Pancreas (tissue), 10 donors: ENCODE data around the gene KCNF1. TPM values are rescaled to one million over a fixed set of nuclear protein-coding genes. Genes with fewer than 3 reads are reported as not detected.

ENCODE experiments used
- ATAC-seq, 4 donors: fragments of 200-7000 bp; cut with Tn5 transposase; one replicate each; pipeline versions ENCODE4 v1.8.0 to v1.9.1; 2020; ENCODE audit warnings: mild to moderate bottlenecking in 4 of 4, moderate library complexity in 4 of 4
- DNase-seq, 6 donors: peaks; one replicate each; pipeline ENCODE4 v3.0.0-alpha.2; 2020
- FAIRE-seq: peaks from 2 replicates; lab custom pipeline; 2012; peaks lifted over from hg19 to GRCh38; lab: Jason Lieb, UNC
- H3K27ac ChIP-seq, 4 donors: fragments of 200-600 bp; sonication (generic); 1 replicate in 3 of 4; 2 replicates in 1 of 4; pipeline versions ENCODE4 v1.5.0 to v1.8.0; 2020
- H3K27me3 ChIP-seq, 4 donors: fragments of 200-600 bp; one replicate each; pipeline ENCODE4 v1.8.0; 2021
- H3K36me3 ChIP-seq, 3 donors: fragments of 200-600 bp; sonication (generic) in 1 of 3; one replicate each; pipeline versions ENCODE4 v1.5.0 to v1.8.0; 2020 to 2021
- H3K4me1 ChIP-seq, 3 donors: fragments of 200-600 bp; one replicate each; pipeline ENCODE4 v1.8.0; 2021
- H3K4me3 ChIP-seq, 4 donors: fragments of 200-600 bp; sonication (generic) in 2 of 4; one replicate each; pipeline versions ENCODE4 v1.5.0 to v1.8.0; 2020 to 2021
- H3K9me3 ChIP-seq, 4 donors: fragments of 200-600 bp; one replicate each; pipeline ENCODE4 v1.8.0; 2021
- CTCF ChIP-seq, 4 donors: fragments of 200-600 bp; sonication (generic) in 3 of 4; IDR thresholded peaks; one replicate each; pipeline versions ENCODE4 v1.5.0 to v1.8.0; 2021; ENCODE audit warnings: antibody characterized with exemption in 4 of 4
- WGBS, 2 donors: extraction: QIAGEN DNeasy Blood & Tissue Kit; methylation state at CpG; one replicate each; pipeline ENCODE4 v1.1.7; 2013; 5-methylcytosine and 5-hydroxymethylcytosine counted together
- intact Hi-C, 3 donors: fragments of 100-400 bp; cut with DNase I; formaldehyde crosslinking; loops; one replicate each; pipeline versions ENCODE4 v1.11.1 to v1.14.2; 2022
- polyA plus RNA-seq, 2 donors: library from polyadenylated mRNA; stranded (reverse); fragments of 200-250 nt; gene quantifications; one replicate each; pipeline ENCODE4 v1.2.3, GENCODE V29; 2013
- total RNA-seq, 6 donors: library from RNA; stranded (reverse); fragmentation: NEBNext Ultra II Directional in 4 of 6; extraction: Animal tissue kit (Norgen Biotek cat#: 25700) in 4 of 6; gene quantifications; one replicate each; pipeline versions ENCODE4 v1.2.1 to v1.2.4, GENCODE V29; 2021 to 2023
- donor health status: healthy with polysubstance abuse.
- donor health status: DM: no; HTN: no; CAD: no; lungs with moderate emphysema.
- donor health status: DM: no; HTN: no; CAD: no.
- donor health status: control.
- donor health status: control.
- donor health status: Bipolar disorder and iron deficiency.
- donor health status: DM: yes; HTN: yes; CAD: no.
- donor health status: DM: no; HTN: no; CAD: no.
- donor health status: DM: no; HTN: no; CAD: no.
- donor health status: DM: yes; HTN: yes; CAD: no.

The KCNF1 gene
- total and polyA plus RNA-seq, 8 donors = 0.08 to 15.8 (median 0.52) TPM

GRCh38 chr2:10876963-10877362, 34.8 kb upstream of the KCNF1 start:
- FAIRE-seq (no peak), ATAC-seq (no peak), DNase-seq (no peak)
- WGBS, 2 donors = 71 to 78% methylated on average over 2 of the region's 2 CpGs
- no peak overlapping the region for H3K27ac ChIP-seq
- H3K4me1 ChIP-seq = no peaks in the 10 kb centered on the region
- H3K36me3 ChIP-seq = no peaks in the 10 kb centered on the region
- intact Hi-C loops = no loop called here
- TF ChIP-seq CTCF (IDR thresholded peaks at IDR 0.05) = no peak
- no peaks in the 10 kb centered on the region for H3K27me3 ChIP-seq
- no peaks in the 10 kb centered on the region for H3K9me3 ChIP-seq
- H3K4me3 ChIP-seq = no peak overlapping the region

GRCh38 chr2:10877651-10878111, 34.1 kb upstream of the KCNF1 start:
- ATAC-seq (peak in 2 of 4 donors; percentile 17 to 35), FAIRE-seq (no peak), DNase-seq (no peak)
- no peaks in the 10 kb centered on the region for H3K4me1 ChIP-seq
- H3K36me3 ChIP-seq = no peaks in the 10 kb centered on the region
- intact Hi-C loops = no loop called here
- no peak overlapping the region for H3K4me3 ChIP-seq
- H3K9me3 ChIP-seq = no peaks in the 10 kb centered on the region
- WGBS, 2 donors = 43 to 51% methylated on average over 11 of the region's 11 CpGs
- no peak overlapping the region for H3K27ac ChIP-seq
- no peak for TF ChIP-seq CTCF (IDR thresholded peaks at IDR 0.05)
- H3K27me3 ChIP-seq = no peaks in the 10 kb centered on the region

- WGBS, 2 donors = 84 to 86% methylated on average over 12 of the region's 12 CpGs
- peaks cover 0 to 1% (median 0%) of the 10 kb centered on the region in 3 donors for H3K4me1 ChIP-seq
- DNase-seq = no peak
- H3K9me3 ChIP-seq = no peaks in the 10 kb centered on the region
- no peak for FAIRE-seq
- intact Hi-C loops = no loop called here
- TF ChIP-seq CTCF (IDR thresholded peaks at IDR 0.05) = no peak
- no peaks in the 10 kb centered on the region for H3K27me3 ChIP-seq
- no peak overlapping the region for H3K4me3 ChIP-seq
- no peak overlapping the region for H3K27ac ChIP-seq
- H3K36me3 ChIP-seq = no peaks in the 10 kb centered on the region
- no peak for ATAC-seq
Observed at GRCh38 chr2:10878268-10878915, 33.3 kb upstream of the KCNF1 start.

GRCh38 chr2:10879159-10879558, 32.6 kb upstream of the KCNF1 start:
- Histone ChIP-seq H3K4me1 (peaks cover 0 to 6% (median 3%) of the 10 kb centered on the region in 3 donors), H3K27me3 (no peaks in the 10 kb centered on the region), H3K36me3 (no peaks in the 10 kb centered on the region), H3K27ac (no peak overlapping the region), H3K4me3 (no peak overlapping the region), H3K9me3 (no peaks in the 10 kb centered on the region)
- intact Hi-C loops = no loop called here
- ATAC-seq = no peak
- TF ChIP-seq CTCF (IDR thresholded peaks at IDR 0.05) = no peak
- FAIRE-seq = no peak
- no peak for DNase-seq
- WGBS, 2 donors = 66 to 75% methylated on average over 9 of the region's 9 CpGs
